H9 (cell line): ENCODE results near the gene CTDSP2. TPM values are rescaled to one million over a fixed set of nuclear protein-coding genes. Genes with fewer than 3 reads are reported as not detected.

Source experiments
- DNase-seq: peaks from one replicate; pipeline ENCODE4 v3.0.0-alpha.2; 2017
- H2AFZ ChIP-seq: one replicate; pipeline ENCODE4 v1.6.1; 2013; ENCODE audit warnings: mild to moderate bottlenecking, low read length, control low read depth, moderate library complexity
- H2AK5ac ChIP-seq: 2 replicates; pipeline ENCODE4 v1.6.1; 2013; ENCODE audit warnings: low read length, control low read depth, mixed read lengths; ENCODE audit not compliant: insufficient read length
- H2BK120ac ChIP-seq: one replicate; pipeline ENCODE4 v1.6.1; 2013; ENCODE audit warnings: low read depth, mild to moderate bottlenecking, low read length, control low read depth, inconsistent platforms; ENCODE audit not compliant: poor library complexity, severe bottlenecking
- H2BK12ac ChIP-seq: 2 replicates; pipeline ENCODE4 v1.6.1; 2013; ENCODE audit warnings: low read length, control low read depth, mixed read lengths, low read depth; ENCODE audit not compliant: insufficient read length
- H2BK15ac ChIP-seq: 2 replicates; pipeline ENCODE4 v1.6.1; 2013; ENCODE audit warnings: low read depth, low read length, control low read depth
- H2BK20ac ChIP-seq: one replicate; pipeline ENCODE4 v1.6.1; 2013; ENCODE audit warnings: low read depth, mild to moderate bottlenecking, low read length, control low read depth, inconsistent platforms; ENCODE audit not compliant: poor library complexity, severe bottlenecking
- H2BK5ac ChIP-seq: 2 replicates; pipeline ENCODE4 v1.6.1; 2013; ENCODE audit warnings: low read length, control low read depth, mixed read lengths; ENCODE audit not compliant: insufficient read length
- H3K14ac ChIP-seq: 2 replicates; pipeline ENCODE4 v1.6.1; 2013; ENCODE audit warnings: low read length, control low read depth; ENCODE audit not compliant: insufficient read depth
- H3K18ac ChIP-seq: 2 replicates; pipeline ENCODE4 v1.6.1; 2013; ENCODE audit warnings: low read depth, mild to moderate bottlenecking, mixed read lengths, low read length, control low read depth; ENCODE audit not compliant: insufficient read length
- H3K23ac ChIP-seq: 2 replicates; pipeline ENCODE4 v1.6.1; 2013; ENCODE audit warnings: low read length, control low read depth, mixed read lengths, low read depth; ENCODE audit not compliant: insufficient read length
- H3K23me2 ChIP-seq: 2 replicates; pipeline ENCODE4 v1.6.1; 2013; ENCODE audit warnings: low read depth, mild to moderate bottlenecking, mixed read lengths, low read length, control low read depth; ENCODE audit not compliant: insufficient read length, poor library complexity, severe bottlenecking
- H3K27ac ChIP-seq: 2 replicates; pipeline ENCODE4 v1.5.1; 2013; ENCODE audit warnings: low read length, control low read depth, mixed read lengths, low read depth; ENCODE audit not compliant: insufficient read length
- H3K27me3 ChIP-seq: 2 replicates; pipeline ENCODE4 v1.6.1; 2013; ENCODE audit warnings: low read length, control low read depth, inconsistent platforms; ENCODE audit not compliant: insufficient read depth
- H3K4ac ChIP-seq: 2 replicates; pipeline ENCODE4 v1.6.1; 2013; ENCODE audit warnings: low read depth, mild to moderate bottlenecking, control low read depth, inconsistent platforms, low read length, moderate library complexity
- H3K4me1 ChIP-seq: 2 replicates; pipeline ENCODE4 v1.6.1; 2013; ENCODE audit warnings: low read length, control low read depth, inconsistent platforms; ENCODE audit not compliant: insufficient read depth
- H3K4me2 ChIP-seq: 2 replicates; pipeline ENCODE4 v1.6.1; 2013; ENCODE audit warnings: low read length, control low read depth, mixed read lengths; ENCODE audit not compliant: insufficient read length, insufficient read depth
- H3K56ac ChIP-seq: 2 replicates; pipeline ENCODE4 v1.6.1; 2013; ENCODE audit warnings: low read depth, mild to moderate bottlenecking, mixed read lengths, low read length, control low read depth; ENCODE audit not compliant: insufficient read length
- H3K79me1 ChIP-seq: 2 replicates; pipeline ENCODE4 v1.6.1; 2013; ENCODE audit warnings: low read depth, mild to moderate bottlenecking, moderate library complexity, low read length, control low read depth, inconsistent platforms; ENCODE audit not compliant: insufficient read depth, poor library complexity, severe bottlenecking
- H3K79me2 ChIP-seq: 2 replicates; pipeline ENCODE4 v1.6.1; 2013; ENCODE audit warnings: low read length, control low read depth, inconsistent platforms; ENCODE audit not compliant: insufficient read depth
- H3K9ac ChIP-seq: 2 replicates; pipeline ENCODE4 v1.6.1; 2013; ENCODE audit warnings: low read length, control low read depth, mixed read lengths; ENCODE audit not compliant: insufficient read length; ENCODE audit errors: extremely low read depth
- H3K9me3 ChIP-seq: one replicate; pipeline ENCODE4 v1.6.1; 2013; ENCODE audit warnings: low read depth, low read length, inconsistent platforms; ENCODE audit not compliant: control insufficient read depth
- H3T11ph ChIP-seq: one replicate; pipeline ENCODE4 v1.6.1; 2013; ENCODE audit warnings: mild to moderate bottlenecking, low read length, control low read depth, inconsistent platforms
- H4K20me1 ChIP-seq: one replicate; pipeline ENCODE4 v1.6.1; 2013; ENCODE audit not compliant: control insufficient read depth, insufficient read length, insufficient read depth
- H4K5ac ChIP-seq: 2 replicates; pipeline ENCODE4 v1.6.1; 2013; ENCODE audit warnings: low read depth, mild to moderate bottlenecking, mixed read lengths, low read length, control low read depth; ENCODE audit not compliant: insufficient read length
- H4K8ac ChIP-seq: replicated peaks from 2 replicates; pipeline ENCODE4 v1.6.1; 2013; ENCODE audit warnings: low read length, control low read depth, mixed read lengths, low read depth; ENCODE audit not compliant: insufficient read length
- H4K91ac ChIP-seq: 2 replicates; pipeline ENCODE4 v1.6.1; 2013; ENCODE audit warnings: low read depth, mild to moderate bottlenecking, moderate library complexity, mixed read lengths, low read length, control low read depth; ENCODE audit not compliant: insufficient read length
- H3K27ac Mint-ChIP-seq, 3 experiments: 2 replicates in 2 of 3; 3 replicates in 1 of 3; pipeline ENCODE4 v1.8.0; 2020 to 2021; ENCODE audit warnings: mixed read lengths in 3 of 3, mild to moderate bottlenecking in 1 of 3, moderate library complexity in 1 of 3
- H3K27me3 Mint-ChIP-seq: 2 replicates; pipeline ENCODE4 v1.8.0; 2021; ENCODE audit warnings: low read depth, mild to moderate bottlenecking, moderate library complexity, mixed read lengths
- H3K36me3 Mint-ChIP-seq, 3 experiments: 2 replicates in 2 of 3; 3 replicates in 1 of 3; pipeline ENCODE4 v1.8.0; 2020 to 2021; ENCODE audit warnings: low read depth in 3 of 3, mixed read lengths in 3 of 3; ENCODE audit not compliant: insufficient read depth in 1 of 3
- H3K4me1 Mint-ChIP-seq, 2 experiments: 2 replicates each; pipeline ENCODE4 v1.8.0; 2020; ENCODE audit warnings: mixed read lengths in 2 of 2
- H3K4me3 Mint-ChIP-seq, 2 experiments: 2 replicates in 1 of 2; 3 replicates in 1 of 2; pipeline ENCODE4 v1.8.0; 2020 to 2021; ENCODE audit warnings: mild to moderate bottlenecking in 2 of 2, mixed read lengths in 2 of 2, moderate library complexity in 1 of 2
- H3K9me3 Mint-ChIP-seq, 2 experiments: 2 replicates in 1 of 2; 3 replicates in 1 of 2; pipeline ENCODE4 v1.8.0; 2020; ENCODE audit warnings: mild to moderate bottlenecking in 2 of 2, mixed read lengths in 2 of 2, moderate library complexity in 1 of 2
- WGBS: extraction: QIAGEN DNeasy Blood & Tissue Kit; methylation state at CpG from one replicate; pipeline ENCODE4 v1.1.7; 2013; ENCODE audit warnings: missing lambda C conversion rate, low lambda C conversion rate, mixed read lengths; ENCODE audit not compliant: insufficient read length; ENCODE audit errors: extremely low coverage; 5-methylcytosine and 5-hydroxymethylcytosine counted together
- total RNA-seq: library from RNA; stranded (reverse); gene quantifications from 2 replicates; pipeline ENCODE4 v1.2.1, GENCODE V29; 2021
- TF ChIP-seq, protein P1 (sequence below): fragments of 200-600 bp; sonication (generic); conservative IDR thresholded peaks from 3 replicates; pipeline ENCODE4 v1.8.0; 2021; ENCODE audit warnings: antibody characterized with exemption, mild to moderate bottlenecking

The CTDSP2 gene
- total RNA-seq, 1 experiment from 2014 or later: 103 TPM

DNA sequence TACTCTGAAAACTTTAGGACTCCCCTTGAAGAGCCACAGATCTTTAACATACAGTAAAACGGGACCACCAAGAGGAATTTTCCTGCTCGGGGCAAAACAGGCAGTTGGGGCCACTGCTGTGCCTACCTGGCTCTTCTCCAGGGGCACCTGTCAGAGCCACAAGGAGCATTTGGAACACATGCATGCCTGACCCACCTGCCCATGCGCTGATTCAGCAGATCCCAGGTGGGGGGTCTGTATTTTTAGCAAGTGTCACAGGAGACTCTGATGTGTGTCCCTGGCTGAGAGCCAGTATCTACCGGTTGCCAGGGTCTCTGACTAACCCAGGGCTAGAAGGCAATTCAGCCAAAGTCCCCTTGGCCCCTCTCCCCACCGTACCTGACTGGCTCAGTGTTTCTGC, 6.5 kb downstream of the CTDSP2 start:
- peak overlapping the region in 1 of 2 experiments; percentile 87; a peak in 1 of 5 replicates for H3K4me3 Mint-ChIP-seq
- no CpG with 5 or more reads among the region's 5 CpGs for WGBS
- no peak for DNase-seq
- Histone ChIP-seq H3K14ac (no peak overlapping the region), H3K27me3 (no peaks in the 10 kb centered on the region), H4K20me1 (no peaks in the 10 kb centered on the region), H3K9ac (no peak overlapping the region), H3K4me2 (no peak overlapping the region), H4K91ac (no peak overlapping the region), H3K4ac (no peak overlapping the region), H4K5ac (no peak overlapping the region), H2BK120ac (no peak overlapping the region), H3K18ac (no peak overlapping the region), H2AFZ (no peak overlapping the region), H2AK5ac (no peak overlapping the region), H2BK15ac (no peak overlapping the region), H2BK5ac (no peak overlapping the region), H3T11ph (no peak overlapping the region), H3K27ac (no peak overlapping the region), H3K4me1 (peaks cover 32% of the 10 kb centered on the region), H2BK12ac (no peak overlapping the region), H3K56ac (no peak overlapping the region), H3K79me2 (peaks cover 47% of the 10 kb centered on the region; the same call in 1 of the 2 replicates), H2BK20ac (no peak overlapping the region), H4K8ac (no peak overlapping the region), H3K9me3 (no peaks in the 10 kb centered on the region), H3K23ac (no peak overlapping the region), H3K23me2 (peaks cover 14% of the 10 kb centered on the region), H3K79me1 (peaks cover 4% of the 10 kb centered on the region)
- peaks cover 89 to 93% of the 10 kb centered on the region in 2 experiments for H3K4me1 Mint-ChIP-seq
- H3K27ac Mint-ChIP-seq: no peak overlapping the region
- H3K9me3 Mint-ChIP-seq: no peaks in the 10 kb centered on the region
- TF ChIP-seq, protein P1, sequence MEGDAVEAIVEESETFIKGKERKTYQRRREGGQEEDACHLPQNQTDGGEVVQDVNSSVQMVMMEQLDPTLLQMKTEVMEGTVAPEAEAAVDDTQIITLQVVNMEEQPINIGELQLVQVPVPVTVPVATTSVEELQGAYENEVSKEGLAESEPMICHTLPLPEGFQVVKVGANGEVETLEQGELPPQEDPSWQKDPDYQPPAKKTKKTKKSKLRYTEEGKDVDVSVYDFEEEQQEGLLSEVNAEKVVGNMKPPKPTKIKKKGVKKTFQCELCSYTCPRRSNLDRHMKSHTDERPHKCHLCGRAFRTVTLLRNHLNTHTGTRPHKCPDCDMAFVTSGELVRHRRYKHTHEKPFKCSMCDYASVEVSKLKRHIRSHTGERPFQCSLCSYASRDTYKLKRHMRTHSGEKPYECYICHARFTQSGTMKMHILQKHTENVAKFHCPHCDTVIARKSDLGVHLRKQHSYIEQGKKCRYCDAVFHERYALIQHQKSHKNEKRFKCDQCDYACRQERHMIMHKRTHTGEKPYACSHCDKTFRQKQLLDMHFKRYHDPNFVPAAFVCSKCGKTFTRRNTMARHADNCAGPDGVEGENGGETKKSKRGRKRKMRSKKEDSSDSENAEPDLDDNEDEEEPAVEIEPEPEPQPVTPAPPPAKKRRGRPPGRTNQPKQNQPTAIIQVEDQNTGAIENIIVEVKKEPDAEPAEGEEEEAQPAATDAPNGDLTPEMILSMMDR: no peak
- no peaks in the 10 kb centered on the region for H3K27me3 Mint-ChIP-seq
- peaks cover 0 to 3% (median 0%) of the 10 kb centered on the region in 3 experiments; a peak in 4 of 7 replicates for H3K36me3 Mint-ChIP-seq
